Measurements from ENCODE around the gene CFAP74. TPM values are rescaled to one million over a fixed set of nuclear protein-coding genes. Genes with fewer than 3 reads are reported as not detected.
A peak's percentile ranks its signal among the peaks of the same experiment; 100 is the strongest.

CFAP74 gene
- total RNA-seq, 1 donor from 2014 or later: 0.42 TPM

DNA sequence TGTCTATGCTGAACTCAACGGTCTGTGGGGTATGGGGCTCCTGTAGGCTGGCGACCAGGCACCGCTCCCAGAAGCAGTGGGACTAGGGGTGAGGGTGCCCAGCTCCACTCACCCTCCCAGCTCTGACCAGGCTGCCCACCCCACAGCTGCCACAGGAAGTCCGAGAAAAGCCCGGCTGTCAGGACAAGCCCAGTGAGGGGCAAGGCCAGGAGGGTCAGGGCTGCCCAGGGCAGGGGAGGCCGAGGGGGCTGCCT is 81.0 kb downstream of the CFAP74 start:
- Mint-ChIP-seq H3K9me3 (no peaks in the 10 kb centered on the region), H3K4me3 (no peak overlapping the region), H3K27me3 (ENCODE audit: low read depth) (peaks cover 6% of the 10 kb centered on the region), H3K4me1 (no peaks in the 10 kb centered on the region), H3K27ac (no peak overlapping the region), H3K36me3 (no peaks in the 10 kb centered on the region)
- TF ChIP-seq, protein P1, sequence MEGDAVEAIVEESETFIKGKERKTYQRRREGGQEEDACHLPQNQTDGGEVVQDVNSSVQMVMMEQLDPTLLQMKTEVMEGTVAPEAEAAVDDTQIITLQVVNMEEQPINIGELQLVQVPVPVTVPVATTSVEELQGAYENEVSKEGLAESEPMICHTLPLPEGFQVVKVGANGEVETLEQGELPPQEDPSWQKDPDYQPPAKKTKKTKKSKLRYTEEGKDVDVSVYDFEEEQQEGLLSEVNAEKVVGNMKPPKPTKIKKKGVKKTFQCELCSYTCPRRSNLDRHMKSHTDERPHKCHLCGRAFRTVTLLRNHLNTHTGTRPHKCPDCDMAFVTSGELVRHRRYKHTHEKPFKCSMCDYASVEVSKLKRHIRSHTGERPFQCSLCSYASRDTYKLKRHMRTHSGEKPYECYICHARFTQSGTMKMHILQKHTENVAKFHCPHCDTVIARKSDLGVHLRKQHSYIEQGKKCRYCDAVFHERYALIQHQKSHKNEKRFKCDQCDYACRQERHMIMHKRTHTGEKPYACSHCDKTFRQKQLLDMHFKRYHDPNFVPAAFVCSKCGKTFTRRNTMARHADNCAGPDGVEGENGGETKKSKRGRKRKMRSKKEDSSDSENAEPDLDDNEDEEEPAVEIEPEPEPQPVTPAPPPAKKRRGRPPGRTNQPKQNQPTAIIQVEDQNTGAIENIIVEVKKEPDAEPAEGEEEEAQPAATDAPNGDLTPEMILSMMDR (IDR thresholded peaks at IDR 0.05; ENCODE audit: unreplicated experiment): no peak
- no peak for DNase-seq (ENCODE audit: low spot score in 2 of 2, unreplicated experiment in 2 of 2)

DNA sequence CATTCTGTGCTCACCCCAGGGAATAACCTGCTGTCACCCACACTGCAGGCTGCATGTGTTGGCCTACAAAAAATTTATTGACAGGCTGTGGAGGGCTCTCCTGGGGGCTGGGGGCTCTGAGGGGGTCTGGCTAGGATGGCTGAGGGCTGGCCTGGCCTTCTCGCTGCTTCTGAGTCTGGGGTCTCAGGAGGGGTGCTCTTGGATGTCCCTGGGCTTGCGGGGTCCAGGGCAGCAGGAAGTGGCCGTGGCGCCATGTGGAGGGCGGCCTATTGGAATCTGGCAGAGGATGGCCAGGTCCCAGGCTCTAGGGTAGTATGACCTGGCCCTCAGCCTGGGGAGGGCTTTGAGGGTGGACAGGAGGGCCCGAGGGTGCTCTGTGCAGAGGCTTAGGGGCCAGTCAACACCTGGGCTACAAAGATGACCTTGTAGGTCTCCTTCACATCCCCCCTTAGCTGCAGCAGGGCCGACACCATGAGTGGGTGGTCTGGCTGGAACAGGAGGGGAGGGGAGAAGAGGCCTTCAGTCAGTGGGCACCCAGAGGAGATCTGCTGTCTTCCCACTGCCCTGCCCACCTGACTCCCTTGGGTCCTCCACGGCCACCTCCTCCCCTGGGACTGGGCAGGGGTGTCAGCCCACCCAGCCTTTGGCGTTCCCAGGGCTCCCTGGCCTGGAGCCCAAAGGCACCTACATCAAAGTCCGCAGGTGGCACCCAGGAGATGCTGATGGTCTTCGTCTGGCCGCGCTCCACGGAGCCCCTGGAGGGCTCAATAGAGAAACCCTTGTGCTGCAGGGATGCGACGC is 81.5 kb downstream of the CFAP74 start:
- H3K36me3 Mint-ChIP-seq: no peaks in the 10 kb centered on the region
- H3K27me3 Mint-ChIP-seq (ENCODE audit: low read depth): peaks cover 10% of the 10 kb centered on the region
- H3K4me3 Mint-ChIP-seq: no peak overlapping the region
- DNase-seq (ENCODE audit: low spot score in 2 of 2, unreplicated experiment in 2 of 2): no peak
- no peak overlapping the region for H3K27ac Mint-ChIP-seq
- no peaks in the 10 kb centered on the region for H3K4me1 Mint-ChIP-seq
- H3K9me3 Mint-ChIP-seq: no peaks in the 10 kb centered on the region
- TF ChIP-seq, protein P1 (IDR thresholded peaks at IDR 0.05; ENCODE audit: unreplicated experiment): no peak

DNA sequence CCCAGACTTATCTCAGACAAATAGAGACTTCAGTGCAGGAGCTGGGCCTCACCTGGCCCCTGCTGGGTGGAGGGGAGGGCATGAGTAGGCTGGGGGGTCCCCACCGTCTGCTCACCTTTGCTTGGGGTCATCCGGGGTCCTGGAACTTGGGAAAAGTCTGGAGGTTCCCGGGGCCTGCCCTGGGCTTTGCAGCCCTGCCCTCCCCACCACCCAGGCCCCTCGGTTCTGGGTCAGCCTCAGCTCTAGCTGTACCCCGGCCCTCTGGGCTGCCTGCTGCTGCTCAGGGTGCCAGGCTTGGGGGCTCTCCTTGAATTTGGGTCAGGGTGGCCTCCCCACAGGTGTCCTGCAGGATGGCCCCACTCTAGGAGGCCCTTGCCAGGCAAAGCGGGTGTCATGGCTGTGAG is 82.1 kb downstream of the CFAP74 start:
- TF ChIP-seq, protein P1 (IDR thresholded peaks at IDR 0.05; ENCODE audit: unreplicated experiment): no peak

DNA sequence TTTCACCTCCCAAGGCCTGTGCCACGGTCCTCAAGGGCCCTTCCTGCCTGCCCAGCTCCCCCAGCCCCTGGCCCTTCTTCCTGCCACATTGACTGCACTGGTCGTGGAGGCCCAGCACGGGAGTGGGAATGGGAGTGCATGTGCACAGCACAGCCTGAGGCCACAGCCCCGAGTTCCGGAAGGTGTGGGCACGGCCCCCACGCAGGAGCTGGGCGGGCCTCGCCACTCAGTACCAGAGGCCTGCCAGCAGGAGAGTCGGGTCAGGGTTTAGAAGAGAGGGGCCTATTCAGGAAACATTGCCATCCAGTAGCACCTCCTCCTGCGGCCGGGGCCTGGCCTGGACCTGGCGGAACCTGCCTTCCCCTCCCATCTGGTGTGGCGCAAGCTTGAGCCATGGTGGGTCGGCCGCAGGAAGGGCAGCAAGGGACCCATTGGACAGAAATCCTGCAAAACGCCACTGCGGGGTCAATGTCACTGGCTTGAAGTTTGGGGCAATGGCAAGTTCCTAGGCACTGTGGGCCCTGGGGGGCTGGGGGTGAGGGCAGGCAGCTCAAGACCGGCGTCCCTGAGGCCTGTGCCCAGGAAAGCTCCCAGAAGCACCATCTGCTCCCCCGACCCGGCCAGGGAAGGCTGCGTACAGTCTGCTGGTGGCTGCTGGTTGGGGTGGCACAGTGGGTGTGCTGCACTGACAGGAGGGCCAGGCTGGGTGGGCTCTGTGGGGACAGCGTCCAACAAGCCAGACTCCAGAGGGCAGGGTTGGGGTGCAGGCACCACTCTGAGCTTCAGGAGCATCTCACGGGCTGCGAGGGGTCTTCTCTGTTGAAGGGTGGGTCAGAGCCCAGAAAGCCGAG is 82.8 kb downstream of the CFAP74 start:
- TF ChIP-seq, protein P1 (IDR thresholded peaks at IDR 0.05; ENCODE audit: unreplicated experiment): no peak
- DNase-seq (ENCODE audit: low spot score in 2 of 2, unreplicated experiment in 2 of 2): peak in 1 of 2 experiments; percentile 17
- Mint-ChIP-seq H3K9me3 (no peaks in the 10 kb centered on the region), H3K27me3 (ENCODE audit: low read depth) (peaks cover 12% of the 10 kb centered on the region), H3K4me3 (no peak overlapping the region), H3K27ac (no peak overlapping the region), H3K4me1 (no peaks in the 10 kb centered on the region), H3K36me3 (no peaks in the 10 kb centered on the region)

More for the DNA sequence above, 82.1 kb downstream of the CFAP74 start:
- Mint-ChIP-seq H3K36me3 (no peaks in the 10 kb centered on the region), H3K9me3 (no peaks in the 10 kb centered on the region), H3K4me1 (no peaks in the 10 kb centered on the region), H3K27ac (no peak overlapping the region), H3K27me3 (ENCODE audit: low read depth) (peaks cover 10% of the 10 kb centered on the region), H3K4me3 (no peak overlapping the region)
- DNase-seq (ENCODE audit: low spot score in 2 of 2, unreplicated experiment in 2 of 2): peak in 1 of 2 experiments; percentile 21

DNA sequence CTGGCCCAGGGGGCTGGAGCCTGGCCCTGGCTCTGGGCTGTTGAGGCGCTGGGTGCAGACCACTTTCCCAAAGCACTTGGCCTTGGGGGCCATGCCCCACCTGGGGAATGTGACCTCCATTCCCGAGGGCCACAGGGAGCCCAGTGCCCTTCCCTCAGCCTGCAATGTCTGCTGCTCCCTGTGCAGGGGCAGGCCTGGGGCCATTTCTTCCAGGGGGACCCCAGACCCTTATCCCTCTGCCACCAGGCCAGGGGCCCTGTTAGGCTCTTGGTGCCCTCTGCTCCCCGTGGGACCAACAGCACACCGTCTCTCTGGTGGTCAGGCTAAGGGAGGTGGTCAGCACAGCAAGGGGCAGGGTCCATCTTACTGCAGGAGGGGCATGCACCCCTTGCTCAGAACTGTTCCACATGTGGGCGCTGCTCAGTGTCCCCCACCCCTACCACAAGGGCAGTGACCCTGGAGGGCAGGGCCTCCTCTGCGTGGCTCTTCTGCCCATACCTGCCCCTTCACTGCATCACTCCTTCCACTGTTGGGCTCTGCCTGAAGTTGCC is 83.5 kb downstream of the CFAP74 start:
- no peak for DNase-seq (ENCODE audit: low spot score in 2 of 2, unreplicated experiment in 2 of 2)

More for the DNA sequence above, 83.5 kb downstream of the CFAP74 start:
- H3K4me3 Mint-ChIP-seq: peak overlapping the region; percentile 6
- no peak overlapping the region for H3K27ac Mint-ChIP-seq
- peaks cover 11% of the 10 kb centered on the region for H3K27me3 Mint-ChIP-seq (ENCODE audit: low read depth)
- TF ChIP-seq, protein P1 (IDR thresholded peaks at IDR 0.05; ENCODE audit: unreplicated experiment): no peak
- no peaks in the 10 kb centered on the region for H3K4me1 Mint-ChIP-seq
- no peaks in the 10 kb centered on the region for H3K9me3 Mint-ChIP-seq
- H3K36me3 Mint-ChIP-seq: no peaks in the 10 kb centered on the region
